Endothelial cell of hepatic sinusoid (primary cell): Measurements from ENCODE around the gene ADARB2.

Experiments used
- in situ Hi-C: cut with HindIII; loops from 2 replicates; pipeline ENCODE4 v1.10.0; 2017; ENCODE audit warnings: low sequenced_read_pairs

The ADARB2 gene

DNA sequence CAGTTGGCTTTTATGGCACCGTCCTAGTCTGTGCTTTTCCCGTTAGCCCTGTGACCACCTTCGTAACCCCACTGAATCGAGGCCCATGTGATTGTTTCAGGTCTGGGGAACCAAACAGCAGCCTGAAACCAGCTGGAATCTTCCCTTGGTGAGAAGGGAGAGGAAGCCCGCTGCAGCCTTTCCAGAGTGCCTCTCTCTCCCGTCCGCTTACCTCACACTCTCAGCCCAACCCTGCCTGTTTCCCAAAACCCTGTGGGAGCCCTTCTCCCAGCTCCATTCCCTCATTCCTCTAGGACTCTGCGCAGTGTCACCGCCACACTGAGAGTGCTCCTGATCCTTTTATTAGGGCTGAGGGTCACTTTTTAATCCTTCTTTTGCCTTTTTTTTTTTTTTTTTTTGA, 541.5 kb downstream of the ADARB2 start:
- in situ Hi-C loops: no loop called here

DNA sequence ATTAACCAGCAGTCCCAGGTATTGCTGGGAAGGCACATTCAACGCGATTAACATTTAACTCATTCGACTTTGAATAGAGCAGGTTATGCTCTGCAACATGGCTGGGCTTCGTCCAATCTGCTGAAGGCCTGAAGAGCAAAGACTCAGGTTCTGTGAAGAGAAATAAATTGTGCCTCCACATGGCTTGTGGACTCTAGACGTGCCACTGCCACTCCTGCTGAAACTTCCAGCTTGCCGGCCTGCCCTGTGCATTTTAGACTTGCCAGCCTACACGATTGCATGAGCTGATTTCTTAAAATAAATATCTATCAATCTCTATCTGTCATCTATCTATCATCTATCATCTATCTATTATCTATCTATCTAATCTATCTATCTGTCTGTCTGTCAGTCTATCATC, 543.2 kb downstream of the ADARB2 start:
- in situ Hi-C loops: no loop called here

GRCh38 chr10:1193561-1193960, 543.8 kb downstream of the ADARB2 start:
- in situ Hi-C loops: no loop called here

- in situ Hi-C loops: no loop called here
Observed at GRCh38 chr10:1191752-1192151, 545.6 kb downstream of the ADARB2 start.

GRCh38 chr10:1190791-1191490, 546.4 kb downstream of the ADARB2 start:
- in situ Hi-C loops: no loop called here

- in situ Hi-C loops: no loop called here
Observed at GRCh38 chr10:1190052-1190395, 547.3 kb downstream of the ADARB2 start.

GRCh38 chr10:1189166-1190051, 547.9 kb downstream of the ADARB2 start:
- in situ Hi-C loops: no loop called here

- in situ Hi-C loops: no loop called here
Observed at GRCh38 chr10:1188558-1189135, 548.7 kb downstream of the ADARB2 start.

GRCh38 chr10:1187855-1188557, 549.3 kb downstream of the ADARB2 start:
- in situ Hi-C loops: no loop called here

DNA sequence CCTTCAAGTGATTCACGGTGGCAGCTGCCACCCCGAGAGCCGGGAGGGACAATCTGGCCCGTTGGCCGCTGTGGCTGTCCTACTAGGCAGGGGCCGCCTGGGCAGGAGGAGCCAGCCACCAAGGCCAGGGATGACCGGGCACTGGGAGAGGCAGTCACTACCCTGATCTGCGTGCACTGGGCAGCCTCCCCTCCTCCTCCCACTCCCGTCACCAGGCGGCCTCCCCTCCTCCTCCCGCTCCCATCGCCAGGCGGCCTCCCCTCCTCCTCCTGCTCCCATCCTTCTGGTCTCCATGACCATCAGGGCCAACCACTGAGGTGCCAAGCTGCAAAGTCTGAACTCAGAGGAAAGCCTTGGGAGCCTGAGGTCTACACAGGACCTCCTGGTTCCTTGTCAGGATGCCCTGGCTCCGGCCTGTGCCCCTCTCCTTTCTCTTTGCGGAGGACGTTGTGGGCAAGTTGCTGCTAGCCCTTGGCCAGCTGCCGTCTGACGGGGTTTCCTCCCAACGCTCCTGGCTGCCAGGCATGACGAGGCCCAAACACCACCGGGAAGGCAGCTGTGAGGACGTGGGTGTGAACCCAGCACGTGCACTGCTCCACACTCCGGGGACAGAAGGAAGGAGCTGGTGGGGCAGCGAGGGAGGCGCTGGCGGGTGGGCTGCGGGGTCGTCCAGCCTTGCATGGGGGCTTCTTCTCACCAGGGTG, 550.0 kb downstream of the ADARB2 start:
- in situ Hi-C loops: no loop called here

DNA sequence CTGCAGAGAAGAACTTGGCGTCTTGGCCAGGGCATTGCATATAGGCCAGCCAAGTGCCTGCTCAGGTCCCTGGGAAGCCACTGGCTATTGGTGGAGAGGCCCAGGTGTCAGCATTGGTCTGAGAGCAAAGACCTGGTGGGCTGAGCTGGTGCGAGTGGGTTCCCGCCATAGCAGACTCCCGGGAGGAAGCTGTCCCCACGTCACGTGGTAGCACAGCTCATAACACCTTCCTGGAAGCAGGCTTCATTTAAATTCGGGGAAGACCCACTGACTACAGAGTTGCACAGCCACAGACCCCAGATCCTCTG, 550.7 kb downstream of the ADARB2 start:
- in situ Hi-C loops: no loop called here

DNA sequence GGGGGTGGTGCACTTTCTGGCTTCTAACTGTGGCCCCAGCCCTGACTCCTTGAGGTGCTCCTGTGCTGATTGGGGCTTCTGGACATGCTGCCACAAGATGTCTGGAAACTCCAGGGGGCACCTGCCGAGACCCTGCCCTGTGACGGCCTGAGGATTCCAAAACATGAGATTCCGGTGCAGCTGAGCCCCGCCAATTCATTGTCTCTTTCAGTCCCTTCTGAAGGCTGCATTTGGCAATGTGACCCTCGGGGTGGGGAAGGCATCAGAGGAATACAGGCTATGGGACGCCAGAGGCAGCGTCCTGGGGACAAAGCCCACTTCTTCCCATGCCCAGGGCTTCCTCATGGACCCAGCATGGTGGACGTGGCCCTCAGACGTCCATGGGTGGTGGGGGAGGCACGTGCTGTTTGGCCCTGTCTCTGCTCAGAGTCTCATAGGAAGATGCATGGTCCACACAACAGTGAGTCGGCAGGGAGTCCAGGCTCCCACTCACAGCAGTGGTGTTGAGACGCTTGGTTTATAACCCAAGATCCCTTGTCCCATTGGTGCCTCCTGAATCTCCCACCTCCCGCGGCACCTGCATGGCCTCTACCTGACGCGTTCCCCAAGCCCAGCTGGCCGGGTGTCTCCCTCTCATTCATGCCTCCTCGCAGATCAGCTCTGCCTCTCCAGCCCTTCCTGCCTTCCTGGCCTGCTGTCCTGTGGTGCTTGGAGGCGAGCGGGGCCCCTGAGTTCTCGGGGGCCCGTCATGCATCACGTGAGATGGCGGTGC, 551.2 kb downstream of the ADARB2 start:
- in situ Hi-C loops: no loop called here

GRCh38 chr10:1184541-1185430, 552.5 kb downstream of the ADARB2 start:
- in situ Hi-C loops: no loop called here

GRCh38 chr10:1183701-1184100, 553.6 kb downstream of the ADARB2 start:
- in situ Hi-C loops: no loop called here

GRCh38 chr10:1183033-1183396, 554.3 kb downstream of the ADARB2 start:
- in situ Hi-C loops: no loop called here

GRCh38 chr10:1182280-1183032, 554.9 kb downstream of the ADARB2 start:
- in situ Hi-C loops: no loop called here

- in situ Hi-C loops: no loop called here
Observed at GRCh38 chr10:1180836-1181235, 556.5 kb downstream of the ADARB2 start.

DNA sequence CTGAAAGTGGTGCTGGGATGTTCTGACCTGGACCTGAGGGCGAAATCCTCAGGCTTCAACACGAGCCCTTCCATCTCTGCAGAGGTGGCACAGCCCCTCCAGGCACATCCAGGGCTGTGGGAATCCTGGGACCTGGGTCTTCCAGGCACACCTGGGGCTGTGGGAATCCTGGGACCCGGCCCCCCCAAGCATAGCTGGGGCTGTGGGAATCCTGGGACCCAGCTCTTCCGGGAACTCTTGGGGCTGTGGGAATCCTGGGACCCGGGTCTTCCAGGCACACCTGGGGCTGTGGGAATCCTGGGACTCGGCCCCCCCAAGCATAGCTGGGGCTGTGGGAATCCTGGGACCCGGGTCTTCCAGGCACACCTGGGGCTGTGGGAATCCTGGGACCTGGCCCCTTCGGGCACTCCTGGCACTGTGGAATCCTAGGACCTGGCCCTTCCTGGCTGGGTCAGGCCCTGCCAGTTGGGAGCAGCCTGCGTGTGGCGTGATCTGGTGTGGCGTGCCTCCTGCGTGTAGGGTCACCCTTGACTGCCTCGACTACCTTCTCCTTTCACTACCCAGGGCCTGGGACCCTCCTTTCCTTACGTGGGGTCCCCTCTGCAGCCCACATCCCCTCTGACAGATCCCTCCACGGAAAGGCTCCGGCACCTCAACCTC, 557.1 kb downstream of the ADARB2 start:
- in situ Hi-C loops: no loop called here
